Measurements from ENCODE around the gene ILKAP. TPM values are rescaled to one million over a fixed set of nuclear protein-coding genes. Genes with fewer than 3 reads are reported as not detected.

The ILKAP gene
- total and polyA plus RNA-seq, 2 of the 4 experiments (the other 2 are of a cell fraction), result 13.3 to 44.2 TPM

DNA sequence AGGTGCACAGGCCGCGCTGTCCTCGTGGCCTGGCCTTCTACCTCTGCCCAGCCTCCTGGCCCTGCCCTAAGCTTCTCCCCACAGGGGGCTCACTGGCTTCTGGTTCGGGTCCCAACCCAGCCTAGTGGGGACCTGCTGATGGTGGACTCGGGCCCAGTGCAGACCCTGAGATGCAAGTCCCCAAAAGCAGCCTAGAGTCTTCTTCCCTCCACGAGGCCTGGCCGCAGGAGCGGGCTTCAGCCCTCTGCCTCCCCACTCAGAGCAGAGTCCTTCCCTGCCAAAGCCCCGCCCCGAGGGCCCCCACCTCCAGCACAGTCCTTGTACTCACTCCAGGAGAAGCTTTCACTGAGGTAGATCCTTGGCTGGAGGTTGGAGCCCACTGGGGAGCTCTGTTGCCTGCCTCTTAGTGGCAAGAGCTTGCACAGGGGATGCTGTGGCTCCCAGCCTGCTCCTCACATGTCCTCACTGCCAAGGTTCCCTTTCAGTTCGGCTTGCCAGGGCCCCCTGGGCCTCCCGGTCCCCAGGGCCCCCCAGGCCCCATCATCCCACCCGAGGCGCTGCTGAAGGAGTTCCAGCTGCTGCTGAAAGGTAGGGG is 41.1 kb downstream of the ILKAP start (continued):
- TF ChIP-seq, protein P1, sequence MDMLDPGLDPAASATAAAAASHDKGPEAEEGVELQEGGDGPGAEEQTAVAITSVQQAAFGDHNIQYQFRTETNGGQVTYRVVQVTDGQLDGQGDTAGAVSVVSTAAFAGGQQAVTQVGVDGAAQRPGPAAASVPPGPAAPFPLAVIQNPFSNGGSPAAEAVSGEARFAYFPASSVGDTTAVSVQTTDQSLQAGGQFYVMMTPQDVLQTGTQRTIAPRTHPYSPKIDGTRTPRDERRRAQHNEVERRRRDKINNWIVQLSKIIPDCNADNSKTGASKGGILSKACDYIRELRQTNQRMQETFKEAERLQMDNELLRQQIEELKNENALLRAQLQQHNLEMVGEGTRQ (IDR thresholded peaks at IDR 0.05; ENCODE audit: low read depth, low read length), result no peak
- TF ChIP-seq SMC3 (IDR thresholded peaks at IDR 0.05; ENCODE audit: low read depth, low read length) (no peak), NFE2L2 (IDR thresholded peaks at IDR 0.05; ENCODE audit: low read depth, low read length) (no peak), MXI1 (IDR thresholded peaks at IDR 0.05; ENCODE audit: borderline replicate concordance, low read depth, low read length) (no peak)
